T47D (cell line): ENCODE measurements around the gene MRPL28.
"Not testable (repeated sequence)": the region's sequence is repeated elsewhere in the genome, so short reads cannot be mapped to it uniquely, and the experiment has no call there.

ENCODE experiments used
- DNase-seq, 2 experiments: peaks; one replicate each; pipeline versions ENCODE4 v3.0.0 to v3.0.0-alpha.2; 2011 to 2012; ENCODE audit warnings: low read depth in 1 of 2, low spot score in 1 of 2
- JUND ChIP-seq: IDR thresholded peaks from 2 replicates; pipeline ENCODE4 v1.6.1; 2012; ENCODE audit warnings: low read depth
- in situ Hi-C: cut with HindIII; loops from 2 replicates; pipeline ENCODE4 v1.10.0; 2016; ENCODE audit warnings: low sequenced_read_pairs, low pct_unique_long_range_greater_than_20kb

The MRPL28 gene

GRCh38 chr16:342455-343213, 27.7 kb downstream of the MRPL28 start:
- no peak for TF ChIP-seq JUND
- no peak for DNase-seq
- in situ Hi-C loops, result no loop called here

GRCh38 chr16:341974-342336, 28.4 kb downstream of the MRPL28 start:
- in situ Hi-C loops, DNase-seq: not testable (repeated sequence)

GRCh38 chr16:341095-341973, 29.0 kb downstream of the MRPL28 start:
- in situ Hi-C loops, result not testable (repeated sequence)

GRCh38 chr16:340370-341091, 29.8 kb downstream of the MRPL28 start:
- TF ChIP-seq JUND, result no peak
- in situ Hi-C loops, result no loop called here
- DNase-seq, result no peak

More at GRCh38 chr16:341095-341973, 29.0 kb downstream of the MRPL28 start:
- DNase-seq, result not testable (repeated sequence)

- no peak for DNase-seq
- in situ Hi-C loops, result no loop called here
- no peak for TF ChIP-seq JUND
These were observed 30.7 kb downstream of the MRPL28 start for GRCh38 chr16:339680-340079.

GRCh38 chr16:337975-338575, 32.3 kb downstream of the MRPL28 start:
- DNase-seq, result no peak
- in situ Hi-C loops, result no loop called here
- TF ChIP-seq JUND, result no peak

GRCh38 chr16:337437-337836, 32.9 kb downstream of the MRPL28 start:
- no peak for DNase-seq
- no peak for TF ChIP-seq JUND

GRCh38 chr16:336269-336668, 34.1 kb downstream of the MRPL28 start:
- TF ChIP-seq JUND, result no peak
- DNase-seq, result no peak
- in situ Hi-C loops, result no loop called here

More at GRCh38 chr16:337437-337836, 32.9 kb downstream of the MRPL28 start:
- in situ Hi-C loops, result no loop called here

- in situ Hi-C loops, result not testable (repeated sequence)
These were observed 35.3 kb downstream of the MRPL28 start for GRCh38 chr16:334861-335632.

GRCh38 chr16:334164-334832, 36.0 kb downstream of the MRPL28 start:
- in situ Hi-C loops, DNase-seq: not testable (repeated sequence)

More at GRCh38 chr16:334861-335632, 35.3 kb downstream of the MRPL28 start:
- DNase-seq, result not testable (repeated sequence)

GRCh38 chr16:333406-334094, 36.8 kb downstream of the MRPL28 start:
- in situ Hi-C loops, result no loop called here
- no peak for DNase-seq
- TF ChIP-seq JUND, result no peak

- in situ Hi-C loops, DNase-seq: not testable (repeated sequence)
These were observed 39.0 kb downstream of the MRPL28 start for GRCh38 chr16:331181-331814.
